HG02970 (cell line): Measurements from ENCODE around the gene KCP.

Experiments
- ATAC-seq: cut with Tn5 transposase; IDR thresholded peaks from one replicate; pipeline ENCODE4 v1.9.1; 2021; ENCODE audit warnings: mild to moderate bottlenecking, moderate library complexity, moderate number of reproducible peaks; ENCODE audit not compliant: unreplicated experiment, low FRiP score

Gene KCP

DNA sequence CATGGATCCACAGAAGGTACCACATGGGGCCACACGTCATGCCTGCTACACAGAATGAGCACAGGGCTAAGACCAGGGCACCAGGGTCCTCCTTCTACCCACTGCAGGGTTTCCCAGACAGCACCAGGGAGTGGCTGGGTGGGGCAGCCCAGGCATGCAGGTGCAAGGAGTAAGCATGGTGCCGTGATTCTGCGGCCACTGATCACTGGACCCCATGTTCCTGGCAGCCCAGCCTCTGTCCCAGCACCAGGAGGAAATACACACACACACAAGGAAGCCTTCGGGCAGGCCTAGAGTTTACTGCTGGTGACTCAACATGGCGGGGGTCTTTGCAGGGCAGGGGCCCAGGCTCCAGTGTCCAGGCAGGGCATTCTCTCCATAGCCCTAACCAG lies 33.9 kb downstream of the KCP start:
- no peak for ATAC-seq

DNA sequence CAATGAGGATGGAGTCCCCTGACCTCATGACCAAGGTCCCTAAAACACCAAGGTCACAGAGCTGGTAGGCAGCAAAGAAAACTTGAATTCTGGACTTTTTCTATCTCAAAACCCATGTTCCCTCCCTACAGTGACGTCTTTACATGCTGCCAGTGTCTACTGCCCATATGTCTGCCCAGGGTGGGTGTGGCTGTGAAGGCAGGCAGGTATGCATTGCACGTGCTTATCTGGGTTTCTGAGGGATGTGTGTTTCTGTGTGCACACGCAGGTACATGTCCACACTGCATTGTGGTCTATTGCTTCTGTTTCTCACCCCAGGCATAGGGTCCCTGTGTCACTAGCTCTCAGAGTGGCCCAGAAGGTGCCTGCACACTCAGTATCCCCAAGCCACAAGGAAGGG lies 34.4 kb downstream of the KCP start:
- ATAC-seq = no peak

GRCh38 chr7:128875523-128875948 lies 35.0 kb downstream of the KCP start:
- ATAC-seq = no peak

- ATAC-seq = no peak
Observed at GRCh38 chr7:128874140-128875031, 36.1 kb downstream of the KCP start.

- no peak for ATAC-seq
Observed at GRCh38 chr7:128873234-128873633, 37.3 kb downstream of the KCP start.

- ATAC-seq = no peak
Observed at GRCh38 chr7:128872394-128872824, 38.1 kb downstream of the KCP start.

- ATAC-seq = no peak
Observed at GRCh38 chr7:128871050-128871449, 39.5 kb downstream of the KCP start.

DNA sequence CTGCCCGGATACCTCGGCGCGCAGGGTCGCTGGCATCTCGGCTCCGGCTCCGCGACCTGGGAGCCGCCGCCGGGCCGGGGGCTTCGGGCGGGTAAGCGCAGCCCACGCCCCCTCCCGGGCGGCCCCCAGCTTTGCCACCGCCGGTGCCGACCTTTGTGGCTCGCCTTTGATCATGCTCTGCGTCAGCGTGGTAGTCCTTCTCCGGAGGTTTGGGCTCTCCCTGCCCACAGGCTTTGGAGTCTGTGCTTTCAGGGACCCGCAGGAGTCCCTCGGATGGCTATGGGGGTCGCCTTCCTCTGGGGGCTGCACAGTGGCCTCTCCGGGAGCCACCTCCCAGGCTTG lies 40.6 kb downstream of the KCP start:
- no peak for ATAC-seq

- peak; percentile 53 for ATAC-seq
Observed at GRCh38 chr7:128869138-128869943, 41.2 kb downstream of the KCP start.

DNA sequence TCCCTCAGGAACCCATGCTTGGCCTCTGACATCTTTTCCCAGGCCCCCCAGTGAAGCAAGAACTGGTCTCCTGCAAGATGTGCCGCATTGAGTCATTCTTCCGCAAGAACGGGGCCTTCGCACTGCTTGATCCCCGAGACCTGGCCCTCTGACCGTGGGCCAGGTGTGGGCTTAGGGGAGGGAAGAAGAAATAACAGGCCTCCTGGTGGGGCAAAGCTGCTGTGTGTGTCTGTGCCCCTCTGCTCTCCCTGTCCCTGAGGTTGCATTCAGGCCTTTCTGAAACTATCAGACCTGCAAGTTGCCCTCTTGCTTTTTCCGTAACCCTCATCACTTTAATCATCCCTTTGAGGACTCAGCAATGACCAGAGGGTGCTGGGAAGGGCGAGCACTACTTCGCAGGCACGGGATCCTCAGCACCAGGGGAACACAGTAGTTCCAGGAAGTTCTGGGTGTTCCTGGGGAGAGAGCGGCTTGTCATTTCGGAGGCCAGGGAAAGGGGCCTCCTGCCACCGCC lies 41.8 kb downstream of the KCP start:
- no peak for ATAC-seq

DNA sequence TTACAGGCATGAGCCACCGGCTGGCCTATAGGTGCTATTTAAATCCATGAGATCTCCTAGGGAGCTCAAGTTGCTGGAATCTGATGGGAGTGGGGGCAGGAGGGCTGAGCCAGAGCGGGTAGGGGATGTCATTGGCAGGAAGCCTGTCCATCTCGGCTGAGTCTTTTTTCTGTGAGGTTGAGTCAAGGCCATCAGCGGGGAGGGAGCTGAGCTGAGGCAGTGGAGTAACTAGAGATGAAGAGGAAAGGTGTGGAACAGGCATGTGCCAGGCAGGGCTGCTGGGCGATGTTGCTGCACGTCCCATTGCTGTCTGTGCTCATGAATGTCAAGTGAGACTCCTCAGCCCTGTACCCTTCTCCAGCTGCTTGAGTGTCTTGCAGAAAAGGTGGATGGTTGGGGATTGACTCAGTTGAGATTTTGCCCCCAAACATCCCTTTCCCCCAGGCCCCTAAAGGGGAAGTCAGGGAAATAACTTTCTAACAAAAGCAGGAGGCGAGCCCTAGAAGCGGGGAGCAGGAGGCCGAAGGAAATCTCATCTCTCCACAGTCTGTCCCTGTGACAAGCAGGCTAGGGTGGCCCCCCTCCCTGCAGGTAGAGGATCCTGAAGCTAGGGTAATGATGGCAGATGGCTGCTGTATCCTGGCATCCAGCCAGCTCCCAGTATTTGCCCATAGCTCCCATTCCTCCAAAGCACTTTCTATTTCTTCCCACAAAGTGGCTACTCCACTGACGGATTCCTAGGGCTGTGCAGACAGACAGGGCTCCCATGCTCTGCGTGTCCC lies 42.5 kb downstream of the KCP start:
- ATAC-seq = no peak

GRCh38 chr7:128867241-128867640 lies 43.3 kb downstream of the KCP start:
- no peak for ATAC-seq

- no peak for ATAC-seq
Observed at GRCh38 chr7:128865996-128866877, 44.3 kb downstream of the KCP start.

DNA sequence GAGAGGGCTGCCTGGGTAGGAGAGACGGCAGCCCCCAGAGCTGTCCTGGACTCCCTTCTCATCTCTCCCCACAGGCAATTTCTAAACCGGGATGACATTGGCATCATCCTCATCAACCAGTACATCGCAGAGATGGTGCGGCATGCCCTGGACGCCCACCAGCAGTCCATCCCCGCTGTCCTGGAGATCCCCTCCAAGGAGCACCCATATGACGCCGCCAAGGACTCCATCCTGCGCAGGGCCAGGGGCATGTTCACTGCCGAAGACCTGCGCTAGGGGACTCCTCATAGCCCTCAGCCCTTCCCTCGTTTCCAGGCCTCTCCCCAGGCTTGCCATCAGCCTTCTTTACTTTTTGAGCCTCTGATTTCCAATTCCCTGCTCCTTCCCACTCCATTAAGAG lies 45.2 kb downstream of the KCP start:
- no peak for ATAC-seq

GRCh38 chr7:128863433-128863989 lies 47.0 kb downstream of the KCP start:
- peak; percentile 4 for ATAC-seq

- peak; percentile 86 for ATAC-seq
Observed at GRCh38 chr7:128862571-128863432, 47.7 kb downstream of the KCP start, which contains the start of gene ATP6V1F. ATP6V1F (plus strand) TSS chr7:128862856; CDS start chr7:128862905, 49 bp downstream.

DNA sequence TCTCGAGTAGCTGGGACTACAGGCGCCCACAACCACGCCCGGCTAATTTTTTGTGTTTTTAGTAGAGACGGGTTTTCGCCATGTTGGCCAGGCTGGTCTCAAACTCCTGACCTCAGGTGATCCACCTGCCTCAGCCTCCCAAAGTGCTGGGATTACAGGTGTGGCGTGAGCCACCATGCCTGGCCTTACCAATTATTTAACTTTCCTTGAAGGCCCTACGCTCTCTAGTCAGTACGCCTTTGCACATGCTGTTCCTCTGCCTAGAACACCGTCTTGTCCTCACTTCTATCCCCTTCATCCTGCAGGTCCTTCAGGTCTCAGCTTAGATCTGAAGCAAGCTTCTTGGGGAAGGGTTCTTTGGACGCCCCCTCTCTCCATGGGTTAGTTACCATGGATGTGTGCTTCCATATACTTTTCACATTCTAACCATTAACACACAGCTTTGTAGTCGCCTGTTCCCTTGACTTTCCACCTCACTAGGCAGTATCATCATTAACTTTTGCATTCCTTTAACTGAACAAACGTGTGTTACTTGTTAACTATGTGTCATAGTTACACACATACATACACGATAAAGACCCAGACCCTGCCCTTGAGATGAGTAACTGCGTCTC lies 48.4 kb downstream of the KCP start:
- ATAC-seq = peak; percentile 4
